Gastroesophageal sphincter (tissue), 4 donors: Measurements from ENCODE around the gene SNAI1. TPM values are rescaled to one million over a fixed set of nuclear protein-coding genes. Genes with fewer than 3 reads are reported as not detected.
A peak's percentile ranks its signal among the peaks of the same experiment; 100 is the strongest.
"Not testable (repeated sequence)": the region's sequence is repeated elsewhere in the genome, so short reads cannot be mapped to it uniquely, and the experiment has no call there.

Experiments
- ATAC-seq: fragments of 150-250 bp; one replicate; pipeline ENCODE4 v1.9.1; 2016; ENCODE audit warnings: mild to moderate bottlenecking, moderate library complexity
- H3K27ac ChIP-seq, 4 donors: fragments of 200-600 bp; sonication (generic) in 3 of 4; 1 replicate in 3 of 4; 2 replicates in 1 of 4; pipeline ENCODE4 v1.5.1; 2016 to 2019
- H3K27me3 ChIP-seq: fragments of 200-600 bp; sonication (generic); one replicate; pipeline ENCODE4 v1.5.1; 2019
- H3K36me3 ChIP-seq, 2 donors: fragments of 200-600 bp; sonication (generic); one replicate each; pipeline ENCODE4 v1.5.1; 2019; ENCODE audit warnings: control low read depth in 1 of 2
- H3K4me1 ChIP-seq, 3 donors: fragments of 200-600 bp; sonication (generic); 1 replicate in 2 of 3; 2 replicates in 1 of 3; pipeline ENCODE4 v1.5.1; 2016 to 2019; ENCODE audit warnings: control low read depth in 2 of 3
- H3K4me3 ChIP-seq, 2 donors: fragments of 200-600 bp; sonication (generic); one replicate each; pipeline ENCODE4 v1.5.1; 2019; ENCODE audit warnings: mild to moderate bottlenecking in 1 of 2, moderate library complexity in 1 of 2
- H3K9me3 ChIP-seq, 3 donors: fragments of 200-600 bp; sonication (generic); one replicate each; pipeline ENCODE4 v1.5.1; 2017 to 2019; ENCODE audit warnings: control low read depth in 2 of 3
- CTCF ChIP-seq, 4 experiments: fragments of 200-600 bp in 2 of 4; fragments of 450-650 bp in 2 of 4; sonication (generic) in 1 of 4; IDR thresholded peaks; one replicate each; pipeline ENCODE4 v1.5.1; 2017 to 2019; ENCODE audit warnings: antibody characterized with exemption in 4 of 4, mild to moderate bottlenecking in 2 of 4, moderate library complexity in 2 of 4
- EP300 ChIP-seq: sonication (generic); formaldehyde crosslinking; IDR thresholded peaks from one replicate; pipeline ENCODE4 v1.6.1; 2017; ENCODE audit warnings: antibody characterized with exemption, mild to moderate bottlenecking
- POLR2A ChIP-seq, 2 donors: fragments of 450-650 bp; IDR thresholded peaks; one replicate each; pipeline ENCODE4 v1.6.1; 2017; ENCODE audit warnings: antibody characterized with exemption in 2 of 2, mild to moderate bottlenecking in 2 of 2, moderate library complexity in 1 of 2
- POLR2AphosphoS5 ChIP-seq: sonication (generic); formaldehyde crosslinking; IDR thresholded peaks from one replicate; pipeline ENCODE4 v1.6.1; 2017; ENCODE audit warnings: antibody characterized with exemption
- WGBS, 2 donors: methylation state at CpG; one replicate each; pipeline ENCODE4 v1.1.5; 2018; ENCODE audit warnings: low coverage in 1 of 2; 5-methylcytosine and 5-hydroxymethylcytosine counted together
- total RNA-seq, 4 donors: library from RNA; depleted of rRNA; stranded (reverse); fragments of >200 nt; gene quantifications; one replicate each; pipeline ENCODE4 v1.1.0, GENCODE V29; 2016

Gene SNAI1
- total RNA-seq, 4 donors from 2014 or later: 0.79 to 2.6 (median 1.2) TPM

- 93% methylated on average over 3 of the region's 8 CpGs; no CpG with 5 or more reads in 1 of the 2 donors for WGBS, 2 donors
- no peak for TF ChIP-seq CTCF (IDR thresholded peaks at IDR 0.05)
- no peak for TF ChIP-seq POLR2A (IDR thresholded peaks at IDR 0.05)
- no peak for TF ChIP-seq POLR2AphosphoS5
- TF ChIP-seq EP300: no peak
- Histone ChIP-seq H3K27me3 (no peaks in the 10 kb centered on the region), H3K4me1 (no peaks in the 10 kb centered on the region), H3K4me3 (no peak overlapping the region), H3K36me3 (peaks cover 0 to 1% of the 10 kb centered on the region in 2 donors), H3K27ac (no peak overlapping the region), H3K9me3 (no peaks in the 10 kb centered on the region)
- ATAC-seq: no peak
Observed at GRCh38 chr20:49970498-49970897, 12.3 kb upstream of the SNAI1 start.

- WGBS, 2 donors: 53 to 72% methylated on average over 3 to 4 of the region's 4 CpGs
- no peaks in the 10 kb centered on the region for H3K36me3 ChIP-seq
- peaks cover 0 to 3% (median 0%) of the 10 kb centered on the region in 3 donors for H3K4me1 ChIP-seq
- H3K27me3 ChIP-seq: no peaks in the 10 kb centered on the region
- ATAC-seq: no peak
- H3K27ac ChIP-seq: no peak overlapping the region
- H3K9me3 ChIP-seq: no peaks in the 10 kb centered on the region
- TF ChIP-seq EP300 (no peak), CTCF (IDR thresholded peaks at IDR 0.05) (no peak), POLR2AphosphoS5 (no peak), POLR2A (IDR thresholded peaks at IDR 0.05) (no peak)
- H3K4me3 ChIP-seq: no peak overlapping the region
Observed at GRCh38 chr20:49973981-49974380, 8.8 kb upstream of the SNAI1 start.

GRCh38 chr20:49976542-49976941 lies 6.2 kb upstream of the SNAI1 start:
- 75 to 83% methylated on average over 1 of the region's 2 CpGs for WGBS, 2 donors
- H3K4me1 ChIP-seq: peaks cover 0 to 15% (median 4%) of the 10 kb centered on the region in 3 donors
- ATAC-seq: no peak
- H3K9me3 ChIP-seq: no peaks in the 10 kb centered on the region
- no peak overlapping the region for H3K4me3 ChIP-seq
- no peak overlapping the region for H3K27ac ChIP-seq
- no peak for TF ChIP-seq EP300
- no peaks in the 10 kb centered on the region for H3K36me3 ChIP-seq
- H3K27me3 ChIP-seq: no peaks in the 10 kb centered on the region

GRCh38 chr20:49977740-49978139 lies 5.0 kb upstream of the SNAI1 start:
- not testable (repeated sequence) for H3K27ac ChIP-seq, H3K9me3 ChIP-seq, H3K4me3 ChIP-seq, H3K27me3 ChIP-seq, ATAC-seq, H3K36me3 ChIP-seq
- WGBS, 2 donors: 94 to 100% methylated on average over 2 of the region's 2 CpGs
- peaks cover 0 to 27% (median 10%) of the 10 kb centered on the region in 3 donors for H3K4me1 ChIP-seq

GRCh38 chr20:49978685-49979029 lies 4.1 kb upstream of the SNAI1 start:
- no peak for TF ChIP-seq EP300
- no peak for TF ChIP-seq CTCF (IDR thresholded peaks at IDR 0.05)
- TF ChIP-seq POLR2A (IDR thresholded peaks at IDR 0.05): no peak
- no peak for TF ChIP-seq POLR2AphosphoS5
- Histone ChIP-seq H3K9me3 (no peaks in the 10 kb centered on the region), H3K27me3 (no peaks in the 10 kb centered on the region), H3K27ac (no peak overlapping the region), H3K4me1 (peaks cover 0 to 36% (median 16%) of the 10 kb centered on the region in 3 donors), H3K4me3 (no peak overlapping the region), H3K36me3 (no peaks in the 10 kb centered on the region)
- ATAC-seq: no peak
- 40 to 83% methylated on average over 1 to 3 of the region's 3 CpGs for WGBS, 2 donors

GRCh38 chr20:49979030-49979832 lies 3.5 kb upstream of the SNAI1 start:
- Histone ChIP-seq H3K27me3 (no peaks in the 10 kb centered on the region), H3K36me3 (no peaks in the 10 kb centered on the region), H3K27ac (peak overlapping the region in 1 of 4 donors; percentile 45), H3K9me3 (no peaks in the 10 kb centered on the region), H3K4me3 (peak overlapping the region in 1 of 2 donors; percentile 40), H3K4me1 (peaks cover 0 to 42% (median 20%) of the 10 kb centered on the region in 3 donors)
- 28 to 78% methylated on average over 5 of the region's 37 CpGs for WGBS, 2 donors
- no peak for TF ChIP-seq POLR2A (IDR thresholded peaks at IDR 0.05)
- TF ChIP-seq EP300: no peak
- TF ChIP-seq CTCF (IDR thresholded peaks at IDR 0.05): peak in 3 of 4 experiments; percentile 98 to 100 (median 99)
- no peak for TF ChIP-seq POLR2AphosphoS5
- peak; percentile 58 for ATAC-seq
